OCI-LY3 (cell line): ENCODE results near the gene EIF2AK3.

Source experiments
- H2AFZ ChIP-seq: fragments of 200-600, 300-600 bp; shearing (Covaris generic); 2 replicates; pipeline ENCODE4 v1.6.0; 2014; ENCODE audit warnings: antibody characterized with exemption, low read depth, low read length
- H3K27ac ChIP-seq: fragments of 200-600, 300-600 bp; sonication (generic); 2 replicates; pipeline ENCODE4 v1.5.1; 2014; ENCODE audit warnings: mild to moderate bottlenecking, low read length, moderate library complexity, mixed read lengths
- H3K27me3 ChIP-seq: fragments of 200-600, 300-600 bp; sonication (generic); 2 replicates; pipeline ENCODE4 v1.6.1; 2014; ENCODE audit warnings: low read depth, low read length, mixed read lengths
- H3K36me3 ChIP-seq: fragments of 200-600, 300-600 bp; sonication (generic); replicated peaks from 2 replicates; pipeline ENCODE3; 2014; ENCODE audit warnings: low read depth, low read length, mixed read lengths
- H3K4me1 ChIP-seq: fragments of 300-600, 200-600 bp; sonication (generic); 2 replicates; pipeline ENCODE4 v1.6.1; 2014; ENCODE audit warnings: low read length, mixed read lengths
- H3K4me2 ChIP-seq: fragments of 200-600, 300-600 bp; sonication (generic); 2 replicates; pipeline ENCODE4 v1.6.1; 2014; ENCODE audit warnings: low read length, mixed read lengths
- H3K4me3 ChIP-seq: fragments of 300-600, 200-600 bp; sonication (generic); 2 replicates; pipeline ENCODE4 v1.5.1; 2014; ENCODE audit warnings: antibody characterized with exemption, mild to moderate bottlenecking, low read length, moderate library complexity
- H3K79me2 ChIP-seq: fragments of 300-600, 200-600 bp; shearing (Covaris generic); 2 replicates; pipeline ENCODE4 v1.6.1; 2014; ENCODE audit warnings: mild to moderate bottlenecking, low read length, mixed read lengths
- H3K9ac ChIP-seq: fragments of 300-600, 200-600 bp; shearing (Covaris generic); 2 replicates; pipeline ENCODE4 v1.6.0; 2014; ENCODE audit warnings: mild to moderate bottlenecking, low read length, moderate library complexity
- H3K9me3 ChIP-seq: fragments of 200-600, 300-600 bp; shearing (Covaris generic); 2 replicates; pipeline ENCODE4 v1.6.1; 2014; ENCODE audit warnings: low read length, mixed read lengths; ENCODE audit not compliant: insufficient read depth
- H4K20me1 ChIP-seq: fragments of 200-600, 300-600 bp; sonication (generic); 2 replicates; pipeline ENCODE4 v1.6.1; 2016; ENCODE audit warnings: low read length, mixed read lengths; ENCODE audit not compliant: insufficient read depth
- EZH2phosphoT487 ChIP-seq: fragments of 200-600 bp; shearing (Covaris generic); IDR thresholded peaks from 2 replicates; pipeline ENCODE4 v1.6.1; 2018; ENCODE audit warnings: antibody characterized with exemption, mixed run types, low read depth
- TF ChIP-seq, protein P1 (sequence below): fragments of 200-600, 300-600 bp; sonication (generic); IDR thresholded peaks from 2 replicates; pipeline ENCODE4 v1.5.1; 2014; ENCODE audit warnings: antibody characterized with exemption, low read length, low read depth

EIF2AK3 gene

DNA sequence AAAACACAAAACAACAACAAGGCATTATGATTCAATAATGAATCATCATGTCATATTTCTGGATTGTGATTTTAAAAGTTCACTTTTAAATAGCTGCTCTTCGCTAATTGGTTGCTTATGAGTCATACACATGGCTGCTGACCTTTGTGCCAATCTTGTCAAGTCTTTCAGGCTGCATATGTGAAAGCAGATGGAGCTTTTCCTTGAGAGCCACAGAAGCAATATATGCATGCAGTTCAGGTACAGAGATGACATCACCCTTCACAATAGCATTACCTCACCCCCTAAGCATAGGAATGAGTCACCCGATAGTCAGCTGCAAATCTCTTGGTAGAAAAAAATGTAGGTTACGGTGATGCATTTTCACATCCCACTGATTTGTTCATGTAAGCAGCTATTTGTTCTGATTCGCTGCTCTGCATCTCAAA, 27.2 kb downstream of the EIF2AK3 start:
- Histone ChIP-seq H2AFZ (no peak overlapping the region), H3K27me3 (no peaks in the 10 kb centered on the region), H3K36me3 (no peaks in the 10 kb centered on the region), H3K9ac (no peak overlapping the region), H3K9me3 (no peaks in the 10 kb centered on the region), H4K20me1 (peaks cover 33% of the 10 kb centered on the region), H3K4me3 (peak overlapping the region; percentile 50), H3K27ac (peak overlapping the region; percentile 13; the same call in 1 of the 2 replicates), H3K4me1 (peaks cover 28% of the 10 kb centered on the region), H3K79me2 (no peaks in the 10 kb centered on the region), H3K4me2 (peak overlapping the region; percentile 51)
- TF ChIP-seq EZH2phosphoT487 = no peak
- TF ChIP-seq, protein P1, sequence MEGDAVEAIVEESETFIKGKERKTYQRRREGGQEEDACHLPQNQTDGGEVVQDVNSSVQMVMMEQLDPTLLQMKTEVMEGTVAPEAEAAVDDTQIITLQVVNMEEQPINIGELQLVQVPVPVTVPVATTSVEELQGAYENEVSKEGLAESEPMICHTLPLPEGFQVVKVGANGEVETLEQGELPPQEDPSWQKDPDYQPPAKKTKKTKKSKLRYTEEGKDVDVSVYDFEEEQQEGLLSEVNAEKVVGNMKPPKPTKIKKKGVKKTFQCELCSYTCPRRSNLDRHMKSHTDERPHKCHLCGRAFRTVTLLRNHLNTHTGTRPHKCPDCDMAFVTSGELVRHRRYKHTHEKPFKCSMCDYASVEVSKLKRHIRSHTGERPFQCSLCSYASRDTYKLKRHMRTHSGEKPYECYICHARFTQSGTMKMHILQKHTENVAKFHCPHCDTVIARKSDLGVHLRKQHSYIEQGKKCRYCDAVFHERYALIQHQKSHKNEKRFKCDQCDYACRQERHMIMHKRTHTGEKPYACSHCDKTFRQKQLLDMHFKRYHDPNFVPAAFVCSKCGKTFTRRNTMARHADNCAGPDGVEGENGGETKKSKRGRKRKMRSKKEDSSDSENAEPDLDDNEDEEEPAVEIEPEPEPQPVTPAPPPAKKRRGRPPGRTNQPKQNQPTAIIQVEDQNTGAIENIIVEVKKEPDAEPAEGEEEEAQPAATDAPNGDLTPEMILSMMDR = no peak

DNA sequence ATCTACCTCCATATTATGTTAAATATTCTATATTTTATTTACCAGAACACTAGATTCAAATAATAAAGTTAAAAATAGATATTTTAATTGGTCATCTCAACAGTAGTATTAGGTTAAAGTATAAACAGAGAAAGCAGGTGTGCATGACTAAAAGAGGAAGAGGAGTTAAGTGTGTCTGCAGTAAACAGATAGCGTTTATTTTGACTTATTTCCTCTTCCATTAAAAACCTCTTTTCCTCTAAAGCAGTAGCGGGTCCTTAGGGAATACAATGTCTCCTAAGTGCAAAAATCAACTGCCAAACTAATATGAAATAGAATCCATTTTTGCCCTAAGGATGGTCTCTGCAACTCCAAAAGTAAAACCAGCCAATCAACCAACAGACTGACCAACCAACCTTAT, 27.7 kb downstream of the EIF2AK3 start:
- Histone ChIP-seq H2AFZ (no peak overlapping the region), H3K27ac (peak overlapping the region; percentile 13; the same call in 1 of the 2 replicates), H3K27me3 (no peaks in the 10 kb centered on the region), H3K4me1 (peaks cover 28% of the 10 kb centered on the region), H3K4me2 (peak overlapping the region; percentile 51), H3K79me2 (no peaks in the 10 kb centered on the region), H4K20me1 (peaks cover 32% of the 10 kb centered on the region), H3K9me3 (no peaks in the 10 kb centered on the region), H3K4me3 (peak overlapping the region; percentile 50), H3K9ac (no peak overlapping the region), H3K36me3 (no peaks in the 10 kb centered on the region)
- no peak for TF ChIP-seq EZH2phosphoT487
- TF ChIP-seq, protein P1 = no peak

DNA sequence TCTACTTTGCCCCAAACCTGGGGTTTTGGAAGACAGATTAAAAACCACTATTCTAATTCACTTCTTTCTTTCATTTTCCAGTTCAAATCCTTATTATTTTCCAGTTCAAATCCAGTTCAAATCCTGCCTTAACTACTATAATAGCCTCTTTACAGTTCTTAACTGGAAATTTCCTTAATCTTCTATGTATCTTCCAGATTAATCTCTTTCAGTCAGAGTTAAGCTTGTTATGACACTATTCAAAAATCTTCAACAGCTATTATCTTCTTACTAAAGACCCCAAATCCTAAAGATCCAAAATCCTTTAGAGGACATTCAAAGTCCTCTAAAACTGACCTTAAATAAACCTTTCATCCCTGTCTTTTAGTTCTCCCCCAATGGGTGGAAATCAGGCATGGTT, 30.1 kb downstream of the EIF2AK3 start:
- no peak overlapping the region for H3K4me2 ChIP-seq
- no peak overlapping the region for H2AFZ ChIP-seq
- H3K4me1 ChIP-seq = peaks cover 28% of the 10 kb centered on the region
- H3K79me2 ChIP-seq = no peaks in the 10 kb centered on the region
- H3K27me3 ChIP-seq = no peaks in the 10 kb centered on the region
- H3K27ac ChIP-seq = no peak overlapping the region
- H4K20me1 ChIP-seq = peaks cover 28% of the 10 kb centered on the region
- H3K9ac ChIP-seq = no peak overlapping the region
- no peaks in the 10 kb centered on the region for H3K9me3 ChIP-seq
- no peak for TF ChIP-seq EZH2phosphoT487
- TF ChIP-seq, protein P1 = no peak
- H3K36me3 ChIP-seq = no peaks in the 10 kb centered on the region
- no peak overlapping the region for H3K4me3 ChIP-seq

DNA sequence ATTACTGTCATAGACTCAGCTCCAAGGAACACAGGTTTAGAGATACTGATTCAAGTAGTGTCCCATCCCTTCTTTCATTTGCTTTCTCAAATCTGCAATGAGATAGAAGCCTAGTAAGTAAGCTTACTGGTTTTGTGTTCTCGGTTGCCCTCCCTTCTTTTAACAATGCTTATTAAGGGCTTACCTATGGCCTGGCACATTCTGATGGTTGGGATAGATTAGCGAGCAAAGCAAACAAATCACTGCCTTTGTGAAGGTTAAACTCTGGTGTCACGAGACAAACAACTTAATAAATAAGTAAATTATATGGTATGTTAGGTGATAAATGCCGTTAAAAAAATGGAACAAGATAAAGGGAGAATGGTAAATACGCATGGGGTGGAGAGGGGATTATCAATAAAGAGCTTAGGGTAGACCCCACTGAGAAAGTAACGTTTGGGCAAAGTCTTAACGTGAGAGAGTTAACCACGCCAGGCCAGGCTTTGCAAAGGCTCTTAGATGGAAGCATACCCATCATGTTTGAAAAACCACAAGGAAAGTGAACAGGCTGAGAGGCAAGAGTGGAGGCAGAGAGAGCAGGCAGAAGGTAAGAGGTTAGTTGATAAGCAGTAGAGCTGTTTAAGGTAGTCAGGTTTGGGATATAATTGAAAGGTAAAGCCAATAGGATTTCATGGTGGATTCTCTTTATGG, 31.0 kb downstream of the EIF2AK3 start:
- H4K20me1 ChIP-seq = peaks cover 25% of the 10 kb centered on the region
- TF ChIP-seq, protein P1 = no peak
- TF ChIP-seq EZH2phosphoT487 = no peak
- H3K4me3 ChIP-seq = no peak overlapping the region
- H3K9ac ChIP-seq = no peak overlapping the region
- no peaks in the 10 kb centered on the region for H3K79me2 ChIP-seq
- no peaks in the 10 kb centered on the region for H3K27me3 ChIP-seq
- no peak overlapping the region for H2AFZ ChIP-seq
- peaks cover 25% of the 10 kb centered on the region for H3K4me1 ChIP-seq
- no peaks in the 10 kb centered on the region for H3K9me3 ChIP-seq
- no peaks in the 10 kb centered on the region for H3K36me3 ChIP-seq
- H3K4me2 ChIP-seq = no peak overlapping the region
- no peak overlapping the region for H3K27ac ChIP-seq
